ENCODE results near the gene KLF7. TPM values are rescaled to one million over a fixed set of nuclear protein-coding genes. Genes with fewer than 3 reads are reported as not detected.

The KLF7 gene
- total RNA-seq, 1 experiment from 2014 or later, result 15.4 TPM

DNA sequence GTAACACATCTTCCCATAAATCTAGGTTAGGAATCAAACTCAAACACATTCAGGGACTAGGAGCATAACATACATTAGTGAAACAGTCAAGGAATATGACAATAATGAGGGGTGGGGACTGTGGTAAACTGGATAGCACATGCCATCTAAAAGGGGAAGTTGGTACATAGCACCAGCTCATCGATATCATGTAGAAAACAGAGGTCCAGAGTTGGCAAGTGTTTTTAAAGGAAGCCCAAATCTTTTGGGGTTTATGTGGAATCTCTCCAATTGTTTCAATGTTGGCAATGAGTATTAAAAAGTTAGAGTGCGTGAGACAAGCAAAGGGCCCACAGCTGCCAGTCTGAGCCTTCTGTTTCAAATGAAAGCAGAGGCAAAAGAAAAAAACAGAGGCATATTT lies 24.4 kb downstream of the KLF7 start:
- ATAC-seq (no peak), DNase-seq (ENCODE audit: low read depth, low spot score) (no peak)
- no peak overlapping the region for H3K9ac ChIP-seq (ENCODE audit: low read length)
- H2AFZ ChIP-seq (ENCODE audit: low read depth, low read length, poor library complexity, severe bottlenecking), result no peak overlapping the region
- H3K9me3 ChIP-seq (ENCODE audit: control insufficient read depth in 1 of 2, insufficient read depth in 1 of 2, low read depth in 1 of 2, low read length in 2 of 2), result no peaks in the 10 kb centered on the region
- H3K4me3 ChIP-seq (replicated peaks in 1 of 2; ENCODE audit: low read depth in 1 of 2, low read length in 2 of 2), result no peak overlapping the region
- no peak overlapping the region for H3K27ac ChIP-seq (ENCODE audit: low read depth, low read length)
- ChIA-PET RAD21 (ENCODE audit: low non-redundant PET in 1 of 2, low total read pairs in 2 of 2, uncharacterized antibody in 2 of 2, unreplicated experiment in 2 of 2) (no interaction called here), CTCF (no interaction called here), POLR2A (no interaction called here)
- no peak overlapping the region for H3K4me2 ChIP-seq (ENCODE audit: low read length)
- no TSS peak for BruUV-seq (replicated peaks)
- H3K36me3 ChIP-seq (ENCODE audit: control insufficient read depth in 1 of 2, insufficient read depth in 2 of 2, low read length in 2 of 2), result no peaks in the 10 kb centered on the region
- intact Hi-C loops (cut with micrococcal nuclease), result no loop called here
- no peaks in the 10 kb centered on the region for H3K79me2 ChIP-seq (ENCODE audit: insufficient read depth, low read length)
- H4K20me1 ChIP-seq (ENCODE audit: insufficient read depth), result no peaks in the 10 kb centered on the region
- no peaks in the 10 kb centered on the region for H3K4me1 ChIP-seq (ENCODE audit: control insufficient read depth in 1 of 2, insufficient read depth in 2 of 2, low read length in 2 of 2)
- no peaks in the 10 kb centered on the region for H3K9me2 ChIP-seq (ENCODE audit: insufficient read depth)
- TF ChIP-seq EZH2 (IDR thresholded peaks at IDR 0.05) (no peak), EZH2phosphoT487 (IDR thresholded peaks at IDR 0.05; ENCODE audit: borderline replicate concordance) (no peak), ZFX (IDR thresholded peaks at IDR 0.05) (no peak), EGR1 (IDR thresholded peaks at IDR 0.05; ENCODE audit: low read depth) (no peak), CBX3 (IDR thresholded peaks at IDR 0.05; ENCODE audit: low read depth) (no peak), FOSL1 (IDR thresholded peaks at IDR 0.05; ENCODE audit: low read depth) (no peak), JUND (IDR thresholded peaks at IDR 0.05) (no peak)
- TF ChIP-seq, protein P1, sequence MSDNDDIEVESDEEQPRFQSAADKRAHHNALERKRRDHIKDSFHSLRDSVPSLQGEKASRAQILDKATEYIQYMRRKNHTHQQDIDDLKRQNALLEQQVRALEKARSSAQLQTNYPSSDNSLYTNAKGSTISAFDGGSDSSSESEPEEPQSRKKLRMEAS (IDR thresholded peaks at IDR 0.05), result no peak
- H3K27me3 ChIP-seq (ENCODE audit: insufficient read depth, low read length), result no peaks in the 10 kb centered on the region

DNA sequence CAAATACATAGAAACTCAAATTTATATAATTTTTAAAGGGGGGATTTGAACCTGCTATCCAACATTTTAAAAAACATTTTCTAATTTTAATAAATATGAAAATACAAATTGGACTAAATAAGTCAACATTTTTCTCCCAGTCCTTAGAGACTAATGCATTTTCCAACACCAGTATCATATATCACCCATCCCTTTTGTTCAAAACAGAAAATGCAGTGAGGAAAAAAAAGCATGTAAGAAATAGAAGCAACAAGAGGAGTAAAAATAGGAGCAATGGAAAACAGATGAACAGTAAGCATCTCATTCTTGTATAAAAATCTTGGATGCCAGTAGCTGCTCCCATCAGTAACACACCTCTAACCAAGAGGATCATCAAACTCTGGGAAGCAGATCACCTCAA lies 25.5 kb downstream of the KLF7 start:
- H3K36me3 ChIP-seq (ENCODE audit: control insufficient read depth in 1 of 2, insufficient read depth in 2 of 2, low read length in 2 of 2), result no peaks in the 10 kb centered on the region
- H4K20me1 ChIP-seq (ENCODE audit: insufficient read depth), result no peaks in the 10 kb centered on the region
- H3K27me3 ChIP-seq (ENCODE audit: insufficient read depth, low read length), result no peaks in the 10 kb centered on the region
- DNase-seq (ENCODE audit: low read depth, low spot score), result no peak
- H3K9me2 ChIP-seq (ENCODE audit: insufficient read depth), result no peaks in the 10 kb centered on the region
- RAD21 ChIA-PET (ENCODE audit: low non-redundant PET in 1 of 2, low total read pairs in 2 of 2, uncharacterized antibody in 2 of 2, unreplicated experiment in 2 of 2), result no interaction called here
- CTCF ChIA-PET, result no interaction called here
- H2AFZ ChIP-seq (ENCODE audit: low read depth, low read length, poor library complexity, severe bottlenecking), result no peak overlapping the region
- H3K9ac ChIP-seq (ENCODE audit: low read length), result no peak overlapping the region
- no peaks in the 10 kb centered on the region for H3K4me1 ChIP-seq (ENCODE audit: control insufficient read depth in 1 of 2, insufficient read depth in 2 of 2, low read length in 2 of 2)
- no TSS peak for BruUV-seq (replicated peaks)
- intact Hi-C loops (cut with micrococcal nuclease), result no loop called here
- H3K4me2 ChIP-seq (ENCODE audit: low read length), result no peak overlapping the region
- no peak overlapping the region for H3K27ac ChIP-seq (ENCODE audit: low read depth, low read length)
- no peaks in the 10 kb centered on the region for H3K79me2 ChIP-seq (ENCODE audit: insufficient read depth, low read length)
- H3K9me3 ChIP-seq (ENCODE audit: control insufficient read depth in 1 of 2, insufficient read depth in 1 of 2, low read depth in 1 of 2, low read length in 2 of 2), result no peaks in the 10 kb centered on the region
- no peak for ATAC-seq
- POLR2A ChIA-PET, result no interaction called here
- H3K4me3 ChIP-seq (replicated peaks in 1 of 2; ENCODE audit: low read depth in 1 of 2, low read length in 2 of 2), result no peak overlapping the region
- TF ChIP-seq ZNF274 (IDR thresholded peaks at IDR 0.05; ENCODE audit: low read depth, low read length) (no peak), SRF (IDR thresholded peaks at IDR 0.05; ENCODE audit: low read depth) (no peak), POLR2AphosphoS5 (IDR thresholded peaks at IDR 0.05; ENCODE audit: low read depth, low read length) (no peak)
- TF ChIP-seq, protein P2, sequence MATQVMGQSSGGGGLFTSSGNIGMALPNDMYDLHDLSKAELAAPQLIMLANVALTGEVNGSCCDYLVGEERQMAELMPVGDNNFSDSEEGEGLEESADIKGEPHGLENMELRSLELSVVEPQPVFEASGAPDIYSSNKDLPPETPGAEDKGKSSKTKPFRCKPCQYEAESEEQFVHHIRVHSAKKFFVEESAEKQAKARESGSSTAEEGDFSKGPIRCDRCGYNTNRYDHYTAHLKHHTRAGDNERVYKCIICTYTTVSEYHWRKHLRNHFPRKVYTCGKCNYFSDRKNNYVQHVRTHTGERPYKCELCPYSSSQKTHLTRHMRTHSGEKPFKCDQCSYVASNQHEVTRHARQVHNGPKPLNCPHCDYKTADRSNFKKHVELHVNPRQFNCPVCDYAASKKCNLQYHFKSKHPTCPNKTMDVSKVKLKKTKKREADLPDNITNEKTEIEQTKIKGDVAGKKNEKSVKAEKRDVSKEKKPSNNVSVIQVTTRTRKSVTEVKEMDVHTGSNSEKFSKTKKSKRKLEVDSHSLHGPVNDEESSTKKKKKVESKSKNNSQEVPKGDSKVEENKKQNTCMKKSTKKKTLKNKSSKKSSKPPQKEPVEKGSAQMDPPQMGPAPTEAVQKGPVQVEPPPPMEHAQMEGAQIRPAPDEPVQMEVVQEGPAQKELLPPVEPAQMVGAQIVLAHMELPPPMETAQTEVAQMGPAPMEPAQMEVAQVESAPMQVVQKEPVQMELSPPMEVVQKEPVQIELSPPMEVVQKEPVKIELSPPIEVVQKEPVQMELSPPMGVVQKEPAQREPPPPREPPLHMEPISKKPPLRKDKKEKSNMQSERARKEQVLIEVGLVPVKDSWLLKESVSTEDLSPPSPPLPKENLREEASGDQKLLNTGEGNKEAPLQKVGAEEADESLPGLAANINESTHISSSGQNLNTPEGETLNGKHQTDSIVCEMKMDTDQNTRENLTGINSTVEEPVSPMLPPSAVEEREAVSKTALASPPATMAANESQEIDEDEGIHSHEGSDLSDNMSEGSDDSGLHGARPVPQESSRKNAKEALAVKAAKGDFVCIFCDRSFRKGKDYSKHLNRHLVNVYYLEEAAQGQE (IDR thresholded peaks at IDR 0.05; ENCODE audit: low read depth), result no peak
- TF ChIP-seq, protein P1 (IDR thresholded peaks at IDR 0.05), result no peak
- TF ChIP-seq, protein P3, sequence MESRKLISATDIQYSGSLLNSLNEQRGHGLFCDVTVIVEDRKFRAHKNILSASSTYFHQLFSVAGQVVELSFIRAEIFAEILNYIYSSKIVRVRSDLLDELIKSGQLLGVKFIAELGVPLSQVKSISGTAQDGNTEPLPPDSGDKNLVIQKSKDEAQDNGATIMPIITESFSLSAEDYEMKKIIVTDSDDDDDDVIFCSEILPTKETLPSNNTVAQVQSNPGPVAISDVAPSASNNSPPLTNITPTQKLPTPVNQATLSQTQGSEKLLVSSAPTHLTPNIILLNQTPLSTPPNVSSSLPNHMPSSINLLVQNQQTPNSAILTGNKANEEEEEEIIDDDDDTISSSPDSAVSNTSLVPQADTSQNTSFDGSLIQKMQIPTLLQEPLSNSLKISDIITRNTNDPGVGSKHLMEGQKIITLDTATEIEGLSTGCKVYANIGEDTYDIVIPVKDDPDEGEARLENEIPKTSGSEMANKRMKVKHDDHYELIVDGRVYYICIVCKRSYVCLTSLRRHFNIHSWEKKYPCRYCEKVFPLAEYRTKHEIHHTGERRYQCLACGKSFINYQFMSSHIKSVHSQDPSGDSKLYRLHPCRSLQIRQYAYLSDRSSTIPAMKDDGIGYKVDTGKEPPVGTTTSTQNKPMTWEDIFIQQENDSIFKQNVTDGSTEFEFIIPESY (IDR thresholded peaks at IDR 0.05; ENCODE audit: extremely low read depth, insufficient replicate concordance, low read length), result no peak
- TF ChIP-seq, protein P4, sequence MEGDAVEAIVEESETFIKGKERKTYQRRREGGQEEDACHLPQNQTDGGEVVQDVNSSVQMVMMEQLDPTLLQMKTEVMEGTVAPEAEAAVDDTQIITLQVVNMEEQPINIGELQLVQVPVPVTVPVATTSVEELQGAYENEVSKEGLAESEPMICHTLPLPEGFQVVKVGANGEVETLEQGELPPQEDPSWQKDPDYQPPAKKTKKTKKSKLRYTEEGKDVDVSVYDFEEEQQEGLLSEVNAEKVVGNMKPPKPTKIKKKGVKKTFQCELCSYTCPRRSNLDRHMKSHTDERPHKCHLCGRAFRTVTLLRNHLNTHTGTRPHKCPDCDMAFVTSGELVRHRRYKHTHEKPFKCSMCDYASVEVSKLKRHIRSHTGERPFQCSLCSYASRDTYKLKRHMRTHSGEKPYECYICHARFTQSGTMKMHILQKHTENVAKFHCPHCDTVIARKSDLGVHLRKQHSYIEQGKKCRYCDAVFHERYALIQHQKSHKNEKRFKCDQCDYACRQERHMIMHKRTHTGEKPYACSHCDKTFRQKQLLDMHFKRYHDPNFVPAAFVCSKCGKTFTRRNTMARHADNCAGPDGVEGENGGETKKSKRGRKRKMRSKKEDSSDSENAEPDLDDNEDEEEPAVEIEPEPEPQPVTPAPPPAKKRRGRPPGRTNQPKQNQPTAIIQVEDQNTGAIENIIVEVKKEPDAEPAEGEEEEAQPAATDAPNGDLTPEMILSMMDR (IDR thresholded peaks at IDR 0.05 in 2 of 3, conservative IDR thresholded peaks at IDR 0.05 in 1 of 3; ENCODE audit: borderline replicate concordance in 1 of 3, insufficient read depth in 1 of 3, low read depth in 2 of 3, low read length in 2 of 3), result no peak
